Measurements from ENCODE around the gene ZNF641.
"Not testable (repeated sequence)": the region's sequence is repeated elsewhere in the genome, so short reads cannot be mapped to it uniquely, and the experiment has no call there.

The ZNF641 gene

DNA sequence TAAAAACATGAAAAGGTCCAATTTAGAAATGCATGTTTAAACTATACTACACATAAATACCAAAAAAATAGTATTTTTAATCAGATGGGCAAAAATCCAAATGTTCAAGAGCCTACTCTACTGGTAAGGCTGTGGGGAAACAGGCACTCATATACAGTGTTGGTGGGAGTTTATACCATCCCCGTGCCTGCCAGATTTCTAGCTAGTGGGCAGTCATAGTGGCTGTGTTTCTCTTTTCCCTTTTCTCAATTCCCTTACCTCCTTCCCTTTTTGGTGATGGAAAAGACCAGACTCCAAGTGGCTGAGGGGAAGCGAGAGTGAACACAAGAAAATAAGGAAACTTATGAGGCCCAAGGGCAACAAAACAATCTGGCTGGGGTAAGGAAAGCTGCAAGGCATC lies 14.7 kb downstream of the ZNF641 start:
- peak in 1 of 56 donors; percentile 11 for DNase-seq

DNA sequence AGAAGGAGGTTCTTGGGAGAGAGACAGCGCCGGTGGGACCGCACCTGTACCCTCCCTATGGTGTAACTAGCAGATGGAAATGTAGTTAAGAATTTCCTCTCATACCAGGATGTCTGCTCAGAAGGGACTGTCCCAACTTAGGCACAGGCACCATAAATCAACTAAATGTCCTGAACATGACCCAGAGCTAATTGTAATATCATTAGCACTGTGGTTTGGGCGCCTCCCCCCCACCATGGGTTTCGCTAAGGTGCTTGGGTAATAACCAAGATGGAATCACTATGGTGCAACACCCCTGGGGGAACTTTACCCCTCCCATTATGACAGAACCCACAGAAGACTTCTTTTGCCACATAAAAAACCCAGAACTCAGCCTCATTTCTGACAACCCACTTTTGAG lies 15.9 kb downstream of the ZNF641 start:
- DNase-seq = no peak

DNA sequence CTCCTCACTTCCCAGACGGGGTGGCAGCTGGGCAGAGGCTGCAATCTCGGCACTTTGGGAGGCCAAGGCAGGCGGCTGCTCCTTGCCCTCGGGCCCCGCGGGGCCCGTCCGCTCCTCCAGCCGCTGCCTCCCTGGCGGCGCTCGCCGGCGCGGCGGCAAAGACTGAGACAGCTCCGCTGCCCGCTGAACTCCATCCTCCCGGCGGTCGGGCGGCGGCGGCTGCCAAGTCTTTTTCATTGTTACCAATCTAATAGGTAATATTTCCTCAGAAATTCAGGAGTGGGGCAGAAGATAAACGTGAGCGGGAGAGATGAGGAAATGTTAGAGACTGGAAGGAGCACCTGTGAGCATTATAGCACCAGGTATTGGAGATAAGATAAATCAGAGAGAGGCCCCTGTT lies 17.0 kb downstream of the ZNF641 start:
- DNase-seq = not testable (repeated sequence)

DNA sequence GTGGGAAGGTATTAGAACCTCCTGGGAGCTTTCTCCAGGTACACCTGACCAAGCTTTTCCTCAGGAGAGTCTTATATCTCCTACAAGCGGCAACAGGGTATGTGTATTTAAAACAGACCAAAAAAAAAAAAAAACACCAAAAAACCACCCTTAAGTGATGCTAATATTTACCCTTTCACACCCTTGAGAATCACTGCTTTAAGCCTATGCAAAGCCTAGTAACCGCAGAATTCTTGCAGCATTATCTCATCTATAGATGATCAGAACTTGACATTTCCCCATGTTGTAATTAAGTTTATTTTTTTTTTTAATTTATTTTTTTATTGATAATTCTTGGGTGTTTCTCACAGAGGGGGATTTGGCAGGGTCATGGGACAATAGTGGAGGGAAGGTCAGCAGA lies 19.3 kb downstream of the ZNF641 start:
- no peak for DNase-seq

DNA sequence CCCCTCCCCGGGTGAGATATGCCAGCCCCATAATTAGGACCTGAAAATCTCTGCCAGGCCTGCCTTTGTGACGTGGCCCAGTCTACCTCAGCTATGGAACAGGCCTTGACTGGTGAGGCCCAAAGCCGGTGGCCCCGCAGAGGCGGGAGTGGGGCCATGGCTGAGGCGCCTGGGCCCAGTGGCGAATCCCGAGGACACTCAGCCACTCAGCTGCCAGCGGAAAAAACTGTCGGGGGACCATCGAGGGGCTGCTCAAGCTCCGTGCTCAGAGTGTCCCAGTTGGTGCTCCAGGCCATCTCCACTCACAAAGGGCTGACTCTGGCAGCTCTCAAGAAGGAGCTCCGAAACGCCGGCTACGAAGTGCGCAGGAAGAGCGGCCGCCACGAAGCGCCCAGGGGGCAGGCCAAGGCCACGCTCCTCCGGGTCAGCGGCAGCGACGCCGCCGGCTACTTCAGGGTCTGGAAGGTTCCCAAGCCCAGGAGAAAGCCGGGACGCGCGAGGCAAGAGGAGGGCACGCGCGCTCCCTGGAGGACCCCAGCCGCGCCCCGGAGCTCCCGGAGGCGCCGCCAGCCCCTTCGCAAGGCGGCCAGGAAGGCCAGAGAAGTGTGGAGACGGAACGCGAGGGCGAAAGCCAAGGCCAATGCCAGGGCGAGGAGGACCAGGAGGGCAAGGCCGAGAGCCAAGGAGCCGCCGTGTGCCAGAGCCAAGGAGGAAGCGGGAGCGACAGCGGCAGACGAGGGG lies 21.4 kb downstream of the ZNF641 start:
- no peak for DNase-seq

DNA sequence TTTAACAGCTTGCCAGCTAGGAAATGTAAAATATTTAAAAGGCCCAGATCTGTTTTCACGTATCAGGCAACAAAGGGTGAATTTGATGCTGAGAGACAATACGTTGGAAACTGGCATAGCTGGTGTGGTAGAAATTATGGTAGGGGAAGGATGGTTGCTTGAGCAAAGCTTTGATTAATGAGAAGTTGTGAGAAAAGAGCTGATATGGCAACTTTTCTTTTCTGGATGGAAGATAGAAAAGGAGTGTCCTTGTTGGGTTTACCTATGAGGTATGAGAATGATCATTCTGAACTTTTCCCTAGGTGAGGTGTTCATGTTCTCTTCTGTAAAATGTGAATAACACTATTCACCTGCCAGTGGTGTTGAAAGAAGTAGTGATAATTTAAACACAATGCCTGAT lies 34.2 kb downstream of the ZNF641 start:
- DNase-seq = no peak

DNA sequence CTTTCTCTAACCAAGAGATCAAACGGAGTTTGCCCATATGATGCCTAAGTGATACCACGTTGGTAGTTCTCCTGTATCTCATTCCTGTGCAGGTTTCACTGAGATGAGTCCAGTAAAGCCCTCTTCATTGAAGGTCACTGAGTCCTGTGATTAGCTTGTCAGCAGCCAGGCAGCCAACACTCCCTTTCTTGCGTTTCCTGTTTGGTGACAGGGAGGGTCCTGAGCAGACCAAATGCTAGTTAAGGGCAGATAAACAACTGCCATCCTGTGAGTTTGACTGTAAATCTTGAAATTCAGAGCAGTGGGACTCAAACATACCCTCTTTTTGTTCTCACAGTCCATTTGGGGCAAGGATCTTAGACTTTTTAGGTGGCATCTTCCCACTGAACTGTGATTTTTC lies 39.4 kb downstream of the ZNF641 start:
- no peak for DNase-seq

DNA sequence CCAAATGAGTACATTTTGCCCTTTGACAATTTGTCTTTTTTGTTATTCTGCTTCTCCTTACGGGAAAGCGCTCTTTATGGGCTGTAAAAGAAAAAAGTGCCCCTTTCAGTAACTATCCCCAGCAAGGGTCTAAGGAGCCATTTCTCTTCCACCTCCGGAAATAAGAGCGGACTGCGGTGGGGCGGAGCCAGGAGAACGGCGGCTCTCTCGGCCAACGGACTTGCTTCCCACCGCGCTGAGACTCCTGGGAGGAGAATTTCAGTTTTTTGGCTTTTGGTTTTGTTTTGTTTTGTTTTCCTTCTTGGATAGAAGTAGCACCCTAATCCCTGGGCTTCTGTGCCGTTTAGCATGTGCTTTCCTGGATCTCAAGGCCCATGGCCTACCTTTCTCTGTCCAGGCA lies 43.5 kb downstream of the ZNF641 start:
- DNase-seq = no peak

DNA sequence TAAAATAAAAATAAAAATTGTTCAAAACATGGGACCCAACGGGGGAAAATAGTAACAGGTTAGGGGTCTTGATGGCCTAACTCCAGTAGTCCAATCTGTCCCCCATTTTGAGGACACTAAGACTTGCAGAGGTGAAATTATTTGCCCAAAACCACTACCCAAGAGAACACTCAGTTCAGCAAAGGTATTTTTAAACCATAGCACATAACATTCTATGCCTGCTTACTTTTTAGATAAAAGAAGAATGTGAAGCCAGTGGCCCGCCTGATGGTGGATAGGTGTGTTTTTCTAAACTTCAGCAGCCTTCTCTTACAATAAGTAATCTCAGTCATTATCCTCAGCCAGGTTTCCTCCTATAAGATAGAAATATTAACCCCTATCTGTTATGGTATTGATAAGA lies 45.5 kb downstream of the ZNF641 start:
- no peak for DNase-seq

DNA sequence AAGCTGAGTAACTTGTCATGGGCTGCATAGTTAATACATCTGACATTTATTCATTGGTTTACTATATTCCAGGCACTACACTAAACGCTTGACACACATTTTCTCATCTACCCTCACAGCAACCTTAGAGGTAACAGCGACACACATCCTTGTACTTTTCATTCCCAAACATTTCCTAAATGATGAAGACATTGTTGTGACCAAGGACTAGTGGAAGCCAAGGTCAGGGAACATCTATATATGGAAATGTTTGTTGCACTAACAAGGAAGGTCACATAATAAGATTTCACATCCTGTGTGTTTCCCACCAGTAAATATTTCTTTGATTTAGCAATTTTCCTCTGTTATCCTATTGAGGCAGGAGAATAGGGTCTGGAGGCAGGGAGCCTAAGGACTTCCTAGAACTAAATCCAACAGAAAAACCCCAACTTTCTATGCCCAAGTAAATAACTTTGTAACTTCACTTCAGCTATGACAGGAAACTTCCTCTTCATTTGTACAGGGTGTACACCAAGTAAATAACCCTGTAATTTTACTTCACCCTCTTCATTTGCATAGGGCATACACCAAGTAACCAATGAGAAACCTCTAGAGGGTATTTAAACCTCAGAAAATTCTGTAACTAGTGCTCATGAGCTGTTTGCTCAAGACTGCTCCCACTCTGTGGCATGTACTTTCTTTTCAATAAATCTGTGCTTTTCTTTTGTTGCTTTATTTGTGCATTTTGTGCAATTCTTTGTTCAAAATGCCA lies 48.4 kb downstream of the ZNF641 start:
- DNase-seq = no peak

DNA sequence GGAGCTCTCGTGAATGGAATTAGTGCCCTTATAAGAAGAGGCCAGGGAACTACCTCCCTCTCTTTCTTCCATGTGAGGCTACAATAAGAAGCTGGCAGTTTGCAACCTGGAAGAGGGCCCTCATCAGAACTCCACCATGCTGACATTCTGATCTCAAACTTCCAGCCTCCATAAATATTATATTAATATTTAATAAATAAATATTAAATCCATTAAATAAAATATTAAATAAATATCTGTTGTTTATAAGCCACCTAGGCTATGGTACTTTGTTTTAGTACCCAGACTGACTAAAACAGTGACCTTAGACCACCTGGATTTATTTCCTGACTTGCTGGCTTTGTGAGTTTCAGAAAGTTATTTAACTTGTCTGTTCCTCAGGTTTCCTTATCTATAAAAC lies 49.9 kb downstream of the ZNF641 start:
- DNase-seq = no peak

DNA sequence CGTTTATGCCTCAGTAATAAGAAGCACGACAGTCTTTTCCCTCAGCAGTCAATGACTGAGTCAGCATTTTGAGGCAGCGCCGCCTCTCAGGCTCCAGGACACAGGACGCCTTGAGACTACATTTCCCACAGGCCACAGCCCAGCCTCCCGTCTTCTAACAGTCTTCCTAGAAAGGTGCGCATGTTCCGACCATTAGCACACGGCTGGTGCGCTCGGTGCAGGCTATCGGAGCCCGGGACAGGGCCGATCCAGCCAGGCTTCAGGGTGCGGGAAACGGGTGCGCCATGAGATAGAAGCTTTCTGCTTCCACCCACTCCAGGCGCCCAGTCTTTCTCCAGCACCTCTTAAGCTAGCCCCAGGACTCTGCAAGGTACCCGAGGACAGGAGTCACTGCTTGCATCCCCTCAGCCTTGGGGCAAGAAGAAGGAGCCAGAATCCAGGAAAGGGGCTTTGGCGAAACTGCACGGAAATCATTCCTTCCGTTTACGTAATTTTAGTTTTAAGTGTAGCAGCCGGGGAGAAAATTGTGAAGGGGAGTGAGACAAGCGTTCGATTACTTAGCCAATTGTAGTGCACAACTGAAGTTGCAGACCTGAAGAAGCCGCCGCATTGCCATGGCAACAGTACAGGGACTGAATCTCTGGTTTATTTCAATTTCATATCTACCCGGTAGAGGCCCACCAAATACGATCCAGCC lies 54.0 kb downstream of the ZNF641 start:
- DNase-seq = peak in 54 of 56 donors; percentile 7 to 90 (median 60)

DNA sequence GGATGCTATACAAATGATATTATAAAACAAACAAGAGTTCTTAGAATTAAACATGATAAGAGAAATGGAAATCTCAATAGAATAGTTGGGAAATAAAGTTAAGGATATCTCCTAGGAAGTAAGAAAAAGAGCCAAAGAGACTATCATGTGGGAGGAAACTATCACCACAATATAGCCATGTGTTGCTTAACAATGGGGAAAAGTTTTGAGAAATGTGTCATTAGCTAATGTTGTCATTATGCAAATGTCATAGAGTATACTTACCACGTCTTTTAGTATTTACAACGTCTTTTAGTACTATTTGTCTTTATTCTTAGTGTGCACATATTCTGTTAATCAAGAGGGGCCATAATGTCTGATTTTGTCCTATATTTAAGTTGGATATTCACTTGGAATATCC lies 58.7 kb downstream of the ZNF641 start:
- no peak for DNase-seq

DNA sequence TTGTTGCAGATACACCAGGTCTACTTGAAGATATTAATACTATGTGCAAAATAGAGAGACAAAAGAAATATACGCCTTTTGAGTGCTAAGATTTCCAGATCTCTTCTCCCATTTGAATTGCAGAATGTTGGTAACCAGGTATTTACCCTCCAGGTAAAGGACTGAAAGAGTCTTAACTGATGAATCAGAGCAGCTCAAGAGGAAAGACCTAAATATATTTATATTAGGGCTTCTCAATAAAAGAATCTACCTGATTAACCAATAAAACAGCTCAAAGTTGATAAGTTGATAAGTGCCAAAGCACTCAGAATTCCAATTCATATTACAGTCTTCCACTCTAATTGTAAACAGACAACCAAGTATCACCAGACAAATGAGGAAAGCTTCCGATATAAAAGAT lies 59.2 kb downstream of the ZNF641 start:
- no peak for DNase-seq

DNA sequence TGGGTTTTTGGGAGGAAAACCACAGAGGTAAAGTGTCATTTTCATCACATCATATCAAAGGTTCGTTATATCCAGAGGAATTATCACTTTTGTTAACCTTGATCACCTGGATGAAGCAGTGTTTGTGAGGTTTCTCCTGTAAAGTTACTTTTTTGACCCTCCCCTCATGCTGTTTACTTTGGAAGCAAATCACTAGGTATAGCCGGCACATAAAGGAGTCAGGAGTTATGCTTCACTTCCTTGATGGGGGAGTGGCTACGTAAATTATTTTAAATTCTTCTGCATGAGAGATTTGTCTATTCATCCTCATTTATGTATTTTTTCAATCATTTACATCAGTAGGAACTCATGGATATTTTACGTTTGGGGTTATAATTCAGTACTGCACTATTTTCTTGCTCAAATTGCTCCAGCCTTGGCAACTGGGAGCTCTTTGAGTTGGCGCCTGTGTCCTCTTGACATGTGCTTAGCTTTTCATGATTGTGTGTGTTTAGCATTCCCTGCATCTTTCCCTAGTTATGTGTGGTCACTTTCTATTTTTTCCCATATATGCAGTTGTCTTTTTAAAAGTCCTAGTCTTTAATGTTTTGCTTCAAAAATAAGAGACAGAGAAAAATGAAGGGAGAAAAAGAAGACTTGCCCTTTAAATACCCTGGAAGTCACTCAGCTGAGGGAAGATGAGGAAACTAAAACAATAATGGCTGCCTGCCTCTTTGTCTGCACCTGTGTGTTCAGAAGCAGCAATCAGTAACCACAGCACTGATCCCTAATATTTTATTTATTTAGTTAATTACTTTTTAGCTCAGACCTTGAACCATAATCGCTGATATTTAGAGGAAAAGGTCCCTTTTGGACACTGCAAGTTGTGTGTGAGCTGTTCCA lies 62.1 kb downstream of the ZNF641 start:
- no peak for DNase-seq
